ENCODE results near the gene GALNT17. TPM values are rescaled to one million over a fixed set of nuclear protein-coding genes. Genes with fewer than 3 reads are reported as not detected.

The GALNT17 gene
- polyA plus RNA-seq (2011; rRNA removed) (not detected in 2 replicates), polyA plus RNA-seq (2017; fragmentation: RNase III; extraction: RNeasy Plus Mini Kit Qiagen cat#74134 plus additional on column Dnase treatment) (0.03 TPM in 1 of 3 replicates, not detected in the others), polyA minus RNA-seq (2011; rRNA and poly(A)+ RNA removed) (not detected in 2 replicates)
- polyA plus RNA-seq (2012; cell fraction: cytosol; rRNA removed) = not detected in 2 replicates
- polyA plus RNA-seq (2012; cell fraction: nucleus; rRNA removed) = not detected in 2 replicates

DNA sequence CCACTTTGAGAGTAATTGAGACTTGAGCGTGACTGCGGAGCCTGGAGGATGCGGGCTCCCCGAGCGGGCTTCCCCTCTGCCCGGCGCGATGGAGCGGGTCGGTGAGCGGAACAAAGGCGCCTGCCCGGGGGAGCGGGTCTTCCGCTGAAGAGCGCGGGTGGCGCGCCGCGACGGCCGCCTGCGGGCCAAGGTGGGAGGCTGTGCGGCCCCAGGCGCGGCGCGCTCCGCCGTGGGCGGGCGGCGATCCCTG is at the start of gene GALNT17:
TSS of gene GALNT17 (plus strand) at position 18 of the 250 bp plus-strand sequence.
- CTCF ChIA-PET = no interaction called here
- H3K4me3 ChIP-seq = peak within 1 kb of the TSS; percentile 26; the same call in 2 of the 3 replicates
- H3K4me2 ChIP-seq = peak within 1 kb of the TSS; percentile 54
- WGBS (ENCODE audit: missing lambda C conversion rate) = 81% methylated on average over 25 of the region's 34 CpGs
- ATAC-seq (no peak), FAIRE-seq (no peak), DNase-seq (ENCODE audit: low read depth in 1 of 2, low spot score in 1 of 2) (no peak)
- peaks cover 4% of the 10 kb centered on the region; the same call in 1 of the 3 replicates for H3K9me3 ChIP-seq
- POLR2A ChIA-PET = no interaction called here
- no peaks in the 10 kb centered on the region for H3K4me1 ChIP-seq
- no peak within 1 kb of the TSS for H3K27ac ChIP-seq
- no peak for TF ChIP-seq PHF8 (IDR thresholded peaks at IDR 0.05; ENCODE audit: borderline replicate concordance, low read depth)
- TF ChIP-seq, protein P1, sequence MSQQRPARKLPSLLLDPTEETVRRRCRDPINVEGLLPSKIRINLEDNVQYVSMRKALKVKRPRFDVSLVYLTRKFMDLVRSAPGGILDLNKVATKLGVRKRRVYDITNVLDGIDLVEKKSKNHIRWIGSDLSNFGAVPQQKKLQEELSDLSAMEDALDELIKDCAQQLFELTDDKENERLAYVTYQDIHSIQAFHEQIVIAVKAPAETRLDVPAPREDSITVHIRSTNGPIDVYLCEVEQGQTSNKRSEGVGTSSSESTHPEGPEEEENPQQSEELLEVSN (IDR thresholded peaks at IDR 0.05; ENCODE audit: borderline replicate concordance, low read depth) = no peak
- TF ChIP-seq ZFP36 (IDR thresholded peaks at IDR 0.05; ENCODE audit: borderline replicate concordance, partially characterized antibody) = no peak
- TF ChIP-seq GATA3 (IDR thresholded peaks at IDR 0.05; ENCODE audit: borderline replicate concordance) = no peak
- TF ChIP-seq, protein P2, sequence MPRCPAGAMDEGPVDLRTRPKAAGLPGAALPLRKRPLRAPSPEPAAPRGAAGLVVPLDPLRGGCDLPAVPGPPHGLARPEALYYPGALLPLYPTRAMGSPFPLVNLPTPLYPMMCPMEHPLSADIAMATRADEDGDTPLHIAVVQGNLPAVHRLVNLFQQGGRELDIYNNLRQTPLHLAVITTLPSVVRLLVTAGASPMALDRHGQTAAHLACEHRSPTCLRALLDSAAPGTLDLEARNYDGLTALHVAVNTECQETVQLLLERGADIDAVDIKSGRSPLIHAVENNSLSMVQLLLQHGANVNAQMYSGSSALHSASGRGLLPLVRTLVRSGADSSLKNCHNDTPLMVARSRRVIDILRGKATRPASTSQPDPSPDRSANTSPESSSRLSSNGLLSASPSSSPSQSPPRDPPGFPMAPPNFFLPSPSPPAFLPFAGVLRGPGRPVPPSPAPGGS (IDR thresholded peaks at IDR 0.05) = no peak
- TF ChIP-seq CBX2 (IDR thresholded peaks at IDR 0.05; ENCODE audit: borderline replicate concordance, low read depth) = no peak
- no peak for TF ChIP-seq CHD2 (IDR thresholded peaks at IDR 0.05; ENCODE audit: low read length, partially characterized antibody)
- no peak for TF ChIP-seq MAZ (IDR thresholded peaks at IDR 0.05; ENCODE audit: borderline replicate concordance, low read depth, low read length)
- TF ChIP-seq HOXB13 (CRISPR knock-in tag; IDR thresholded peaks at IDR 0.05; ENCODE audit: low read depth) = no peak
- TF ChIP-seq JUNB (IDR thresholded peaks at IDR 0.05) = no peak
- no peak for TF ChIP-seq ZSCAN20 (CRISPR knock-in tag; IDR thresholded peaks at IDR 0.05)
- no peak for TF ChIP-seq CHD4 (IDR thresholded peaks at IDR 0.05; ENCODE audit: borderline replicate concordance)
- TF ChIP-seq, protein P3, sequence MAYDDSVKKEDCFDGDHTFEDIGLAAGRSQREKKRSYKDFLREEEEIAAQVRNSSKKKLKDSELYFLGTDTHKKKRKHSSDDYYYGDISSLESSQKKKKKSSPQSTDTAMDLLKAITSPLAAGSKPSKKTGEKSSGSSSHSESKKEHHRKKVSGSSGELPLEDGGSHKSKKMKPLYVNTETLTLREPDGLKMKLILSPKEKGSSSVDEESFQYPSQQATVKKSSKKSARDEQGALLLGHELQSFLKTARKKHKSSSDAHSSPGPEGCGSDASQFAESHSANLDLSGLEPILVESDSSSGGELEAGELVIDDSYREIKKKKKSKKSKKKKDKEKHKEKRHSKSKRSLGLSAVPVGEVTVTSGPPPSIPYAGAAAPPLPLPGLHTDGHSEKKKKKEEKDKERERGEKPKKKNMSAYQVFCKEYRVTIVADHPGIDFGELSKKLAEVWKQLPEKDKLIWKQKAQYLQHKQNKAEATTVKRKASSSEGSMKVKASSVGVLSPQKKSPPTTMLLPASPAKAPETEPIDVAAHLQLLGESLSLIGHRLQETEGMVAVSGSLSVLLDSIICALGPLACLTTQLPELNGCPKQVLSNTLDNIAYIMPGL (CRISPR knock-in tag; IDR thresholded peaks at IDR 0.05; ENCODE audit: borderline replicate concordance) = no peak
- TF ChIP-seq, protein P4, sequence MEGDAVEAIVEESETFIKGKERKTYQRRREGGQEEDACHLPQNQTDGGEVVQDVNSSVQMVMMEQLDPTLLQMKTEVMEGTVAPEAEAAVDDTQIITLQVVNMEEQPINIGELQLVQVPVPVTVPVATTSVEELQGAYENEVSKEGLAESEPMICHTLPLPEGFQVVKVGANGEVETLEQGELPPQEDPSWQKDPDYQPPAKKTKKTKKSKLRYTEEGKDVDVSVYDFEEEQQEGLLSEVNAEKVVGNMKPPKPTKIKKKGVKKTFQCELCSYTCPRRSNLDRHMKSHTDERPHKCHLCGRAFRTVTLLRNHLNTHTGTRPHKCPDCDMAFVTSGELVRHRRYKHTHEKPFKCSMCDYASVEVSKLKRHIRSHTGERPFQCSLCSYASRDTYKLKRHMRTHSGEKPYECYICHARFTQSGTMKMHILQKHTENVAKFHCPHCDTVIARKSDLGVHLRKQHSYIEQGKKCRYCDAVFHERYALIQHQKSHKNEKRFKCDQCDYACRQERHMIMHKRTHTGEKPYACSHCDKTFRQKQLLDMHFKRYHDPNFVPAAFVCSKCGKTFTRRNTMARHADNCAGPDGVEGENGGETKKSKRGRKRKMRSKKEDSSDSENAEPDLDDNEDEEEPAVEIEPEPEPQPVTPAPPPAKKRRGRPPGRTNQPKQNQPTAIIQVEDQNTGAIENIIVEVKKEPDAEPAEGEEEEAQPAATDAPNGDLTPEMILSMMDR (IDR thresholded peaks at IDR 0.05) = no peak
- no peak for TF ChIP-seq KDM1A (IDR thresholded peaks at IDR 0.05; ENCODE audit: low read depth)
- TF ChIP-seq HEYL (CRISPR knock-in tag; IDR thresholded peaks at IDR 0.05) = no peak
- TF ChIP-seq TFCP2L1 (CRISPR knock-in tag; IDR thresholded peaks at IDR 0.05) = no peak

DNA sequence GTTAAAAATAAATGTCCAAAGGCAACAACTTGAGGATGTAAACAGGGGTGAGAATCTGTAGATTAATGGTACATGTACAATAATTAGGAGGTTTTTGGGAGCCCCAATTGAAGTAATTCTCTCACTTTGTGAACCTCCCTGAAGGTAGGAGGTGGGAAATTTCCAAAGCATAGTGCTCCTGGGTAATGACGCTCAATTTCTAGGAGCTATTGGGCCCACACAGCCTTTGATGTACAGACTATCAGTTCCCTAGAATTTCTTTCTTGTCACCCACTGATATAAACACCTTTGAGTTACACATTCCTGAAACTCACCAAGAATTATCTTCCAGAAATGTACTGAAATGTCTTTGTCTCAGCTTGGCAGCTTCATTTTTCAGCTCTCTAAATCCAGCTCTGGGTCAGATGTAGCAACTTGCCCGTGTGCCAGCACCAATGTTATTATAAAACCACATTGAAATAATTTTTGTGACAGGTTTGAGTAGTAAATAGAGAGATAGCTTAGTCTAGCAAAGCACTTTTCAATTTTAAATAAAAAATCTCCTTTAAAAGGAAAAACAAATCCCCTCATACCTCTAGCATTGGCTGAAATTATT is 36.6 kb upstream of the GALNT17 start:
- DNase-seq (ENCODE audit: low read depth in 1 of 2, low spot score in 1 of 2) (no peak), FAIRE-seq (no peak), ATAC-seq (no peak)
- 11% methylated on average over 2 of the region's 2 CpGs for WGBS (ENCODE audit: missing lambda C conversion rate)
- TF ChIP-seq RARB (CRISPR knock-in tag; IDR thresholded peaks at IDR 0.05) = no peak
- TF ChIP-seq, protein P2 (IDR thresholded peaks at IDR 0.05) = no peak
- TF ChIP-seq, protein P1 (IDR thresholded peaks at IDR 0.05; ENCODE audit: borderline replicate concordance, low read depth) = no peak
- TF ChIP-seq, protein P4 (IDR thresholded peaks at IDR 0.05) = no peak
- no peak for TF ChIP-seq HOXB5 (CRISPR knock-in tag; IDR thresholded peaks at IDR 0.05)
- Histone ChIP-seq H3K27ac (no peak overlapping the region), H3K9me3 (peaks cover 2% of the 10 kb centered on the region; the same call in 1 of the 3 replicates), H3K4me1 (no peaks in the 10 kb centered on the region), H3K4me3 (no peak overlapping the region), H3K4me2 (no peak overlapping the region)
- ChIA-PET POLR2A (no interaction called here), CTCF (no interaction called here)
